Activated CD8-positive, alpha-beta T cell treated with anti-CD3 and anti-CD28 coated beads for 36 hours (primary cell): ENCODE data around the gene IARS1. TPM values are rescaled to one million over a fixed set of nuclear protein-coding genes. Genes with fewer than 3 reads are reported as not detected.
A peak's percentile ranks its signal among the peaks of the same experiment; 100 is the strongest.

ENCODE experiments used
- ATAC-seq: fragments of 200-7000 bp; cut with Tn5 transposase; one replicate; pipeline ENCODE4 v1.10.0; 2021; ENCODE audit warnings: mild to moderate bottlenecking, moderate library complexity
- CTCF ChIA-PET: fragments of 350-600 bp; sonication (Branson Sonifier 250); formaldehyde crosslinking; loops from one replicate; lab custom pipeline; 2021; ENCODE audit warnings: antibody characterized with exemption; lab: Charles Lee
- POLR2A ChIA-PET: fragments of 350-600 bp; sonication (Branson Sonifier 250); formaldehyde crosslinking; loops from one replicate; lab custom pipeline; 2021; ENCODE audit warnings: antibody characterized with exemption; lab: Charles Lee
- DNase-seq: peaks from one replicate; pipeline ENCODE4 v3.0.0-alpha.2; 2020
- H3K27ac Mint-ChIP-seq: one replicate; pipeline ENCODE4 v1.8.0; 2021; ENCODE audit warnings: mild to moderate bottlenecking, mixed read lengths
- H3K27me3 Mint-ChIP-seq: one replicate; pipeline ENCODE4 v1.8.0; 2021; ENCODE audit warnings: mixed read lengths
- H3K36me3 Mint-ChIP-seq: one replicate; pipeline ENCODE4 v1.8.0; 2021; ENCODE audit warnings: low read depth, mixed read lengths
- H3K4me1 Mint-ChIP-seq: one replicate; pipeline ENCODE4 v1.8.0; 2021; ENCODE audit warnings: low read depth, mixed read lengths
- H3K4me3 Mint-ChIP-seq: one replicate; pipeline ENCODE4 v1.8.0; 2021; ENCODE audit warnings: mild to moderate bottlenecking, moderate library complexity, mixed read lengths
- H3K9me3 Mint-ChIP-seq: one replicate; pipeline ENCODE4 v1.8.0; 2021; ENCODE audit warnings: mixed read lengths
- intact Hi-C: fragments of 100-400 bp; cut with micrococcal nuclease; formaldehyde crosslinking; loops from one replicate; pipeline ENCODE4 v1.10.0; 2022
- total RNA-seq, 2 experiments: library from RNA; stranded (reverse); gene quantifications; one replicate each; pipeline ENCODE4 v1.2.3, GENCODE V29; 2021
- TF ChIP-seq, protein P1 (sequence below): fragments of 200-600 bp; IDR thresholded peaks from one replicate; pipeline ENCODE4 v1.8.0; 2022; ENCODE audit warnings: antibody characterized with exemption, mild to moderate bottlenecking

IARS1 gene
- total RNA-seq, 2 experiments from 2014 or later, result 247 to 251 TPM

DNA sequence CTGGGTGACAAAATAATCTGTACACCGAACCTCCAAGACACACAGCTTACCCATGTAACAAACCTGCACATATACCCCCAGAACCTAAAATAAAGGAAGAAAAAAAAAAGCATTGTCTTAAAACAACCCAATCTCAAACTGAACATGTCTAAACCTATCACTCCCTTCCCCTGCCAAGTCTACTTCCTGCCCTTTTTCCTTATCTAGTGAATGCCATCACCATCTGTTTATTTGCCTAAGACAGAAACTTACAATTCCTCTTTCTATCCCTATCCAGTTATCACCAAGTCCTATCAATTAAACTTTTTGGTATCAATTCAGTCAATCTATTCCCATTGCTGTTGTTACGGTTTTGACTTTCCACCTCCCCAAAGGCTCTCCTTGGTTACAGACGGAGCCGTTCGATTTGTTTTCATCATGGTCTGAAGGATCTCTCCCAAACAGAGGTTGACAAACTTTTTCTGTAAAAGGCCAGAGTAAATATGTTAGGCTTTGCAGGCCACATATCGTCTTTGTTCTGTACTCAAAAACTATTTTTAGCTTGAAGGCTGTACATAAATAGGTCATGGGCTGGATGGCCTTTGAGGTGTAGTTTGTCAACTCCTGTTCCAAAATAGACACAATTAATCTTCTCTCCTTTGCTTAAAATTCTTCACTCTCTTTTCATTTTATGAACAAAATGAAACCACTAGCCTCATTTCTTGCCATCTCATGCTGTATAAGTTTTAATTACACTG, 19.6 kb upstream of the IARS1 start:
- H3K27ac Mint-ChIP-seq, result peak overlapping the region; percentile 31
- DNase-seq (no peak), ATAC-seq (no peak)
- CTCF ChIA-PET, result no interaction called here
- TF ChIP-seq, protein P1, sequence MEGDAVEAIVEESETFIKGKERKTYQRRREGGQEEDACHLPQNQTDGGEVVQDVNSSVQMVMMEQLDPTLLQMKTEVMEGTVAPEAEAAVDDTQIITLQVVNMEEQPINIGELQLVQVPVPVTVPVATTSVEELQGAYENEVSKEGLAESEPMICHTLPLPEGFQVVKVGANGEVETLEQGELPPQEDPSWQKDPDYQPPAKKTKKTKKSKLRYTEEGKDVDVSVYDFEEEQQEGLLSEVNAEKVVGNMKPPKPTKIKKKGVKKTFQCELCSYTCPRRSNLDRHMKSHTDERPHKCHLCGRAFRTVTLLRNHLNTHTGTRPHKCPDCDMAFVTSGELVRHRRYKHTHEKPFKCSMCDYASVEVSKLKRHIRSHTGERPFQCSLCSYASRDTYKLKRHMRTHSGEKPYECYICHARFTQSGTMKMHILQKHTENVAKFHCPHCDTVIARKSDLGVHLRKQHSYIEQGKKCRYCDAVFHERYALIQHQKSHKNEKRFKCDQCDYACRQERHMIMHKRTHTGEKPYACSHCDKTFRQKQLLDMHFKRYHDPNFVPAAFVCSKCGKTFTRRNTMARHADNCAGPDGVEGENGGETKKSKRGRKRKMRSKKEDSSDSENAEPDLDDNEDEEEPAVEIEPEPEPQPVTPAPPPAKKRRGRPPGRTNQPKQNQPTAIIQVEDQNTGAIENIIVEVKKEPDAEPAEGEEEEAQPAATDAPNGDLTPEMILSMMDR, result no peak
- H3K4me1 Mint-ChIP-seq, result peaks cover 34% of the 10 kb centered on the region
- POLR2A ChIA-PET, result interaction anchor here (0.5 to 1.8 kb wide), 5 partner anchors 12 to 78 kb away, joined by 3 to 4 read pairs (median 3); partner anchors contain the start of genes CENPP, IARS1 and NOL8
- H3K27me3 Mint-ChIP-seq, result no peaks in the 10 kb centered on the region
- no peaks in the 10 kb centered on the region for H3K9me3 Mint-ChIP-seq
- no peak overlapping the region for H3K4me3 Mint-ChIP-seq
- intact Hi-C loops, result no loop called here
- peaks cover 70% of the 10 kb centered on the region for H3K36me3 Mint-ChIP-seq

DNA sequence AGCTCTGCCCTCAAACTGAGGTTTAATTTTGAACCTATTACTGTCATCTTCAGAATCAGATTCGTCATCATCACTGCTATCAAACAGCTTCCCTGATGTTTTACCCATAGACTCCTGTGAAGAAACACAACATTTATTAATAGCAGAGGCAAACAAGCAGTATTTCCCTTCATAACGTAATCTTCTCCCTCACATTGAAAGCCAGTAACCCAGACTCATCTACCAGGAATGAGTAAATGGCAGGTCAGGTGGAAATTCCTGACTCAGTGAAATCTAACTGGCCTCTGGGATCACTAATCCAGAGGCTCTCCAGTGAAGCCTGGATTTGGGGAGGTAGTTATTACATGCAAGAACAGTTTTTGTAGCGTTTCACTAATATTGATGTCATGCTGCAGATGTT, 17.1 kb upstream of the IARS1 start:
- ChIA-PET CTCF (interaction anchor here (1.3 kb wide), 1 partner anchor 45 kb away, joined by 4 read pairs; no protein-coding TSS in a partner anchor), POLR2A (interaction anchor here (1.3 kb wide), 1 partner anchor 44 kb away, joined by 4 read pairs; no protein-coding TSS in a partner anchor)
- no peaks in the 10 kb centered on the region for H3K27me3 Mint-ChIP-seq
- intact Hi-C loops, result no loop called here
- ATAC-seq (no peak), DNase-seq (no peak)
- no peaks in the 10 kb centered on the region for H3K9me3 Mint-ChIP-seq
- H3K4me3 Mint-ChIP-seq, result no peak overlapping the region
- TF ChIP-seq, protein P1, result no peak
- peaks cover 32% of the 10 kb centered on the region for H3K4me1 Mint-ChIP-seq
- peaks cover 72% of the 10 kb centered on the region for H3K36me3 Mint-ChIP-seq
- H3K27ac Mint-ChIP-seq, result no peak overlapping the region

DNA sequence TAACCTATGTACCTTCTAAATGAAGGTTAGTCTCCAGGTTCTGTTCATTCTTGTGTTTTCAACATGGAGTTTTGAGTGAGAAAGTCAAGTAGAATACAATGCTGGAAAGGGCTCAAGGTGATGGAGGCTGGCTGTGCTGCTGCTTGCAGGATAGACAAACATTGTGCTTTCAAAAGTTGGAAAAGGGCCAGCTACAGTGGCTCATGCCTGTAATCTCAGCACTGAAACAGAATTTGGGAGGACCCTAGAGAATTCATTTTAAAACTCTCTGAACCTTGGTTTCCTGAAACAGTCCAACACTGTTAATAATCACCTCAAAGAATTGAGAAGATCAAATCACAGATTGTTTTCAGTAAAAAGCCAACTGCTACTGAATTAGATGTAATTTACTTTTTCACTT, 15.4 kb upstream of the IARS1 start:
- H3K4me1 Mint-ChIP-seq, result peaks cover 19% of the 10 kb centered on the region
- H3K36me3 Mint-ChIP-seq, result peaks cover 64% of the 10 kb centered on the region
- ChIA-PET CTCF (interaction anchor here (1.2 to 1.5 kb wide), 2 partner anchors 12 to 326 kb away, joined by 3 to 4 read pairs; no protein-coding TSS in a partner anchor), POLR2A (interaction anchor here (0.8 to 1.4 kb wide), 4 partner anchors 12 to 21 kb away, joined by 3 to 4 read pairs (median 3); partner anchors contain the start of genes CENPP and NOL8)
- H3K4me3 Mint-ChIP-seq, result no peak overlapping the region
- H3K9me3 Mint-ChIP-seq, result no peaks in the 10 kb centered on the region
- no peak for ATAC-seq
- TF ChIP-seq, protein P1, result no peak
- H3K27me3 Mint-ChIP-seq, result no peaks in the 10 kb centered on the region
- no peak for DNase-seq
- H3K27ac Mint-ChIP-seq, result no peak overlapping the region
- intact Hi-C loops, result no loop called here

DNA sequence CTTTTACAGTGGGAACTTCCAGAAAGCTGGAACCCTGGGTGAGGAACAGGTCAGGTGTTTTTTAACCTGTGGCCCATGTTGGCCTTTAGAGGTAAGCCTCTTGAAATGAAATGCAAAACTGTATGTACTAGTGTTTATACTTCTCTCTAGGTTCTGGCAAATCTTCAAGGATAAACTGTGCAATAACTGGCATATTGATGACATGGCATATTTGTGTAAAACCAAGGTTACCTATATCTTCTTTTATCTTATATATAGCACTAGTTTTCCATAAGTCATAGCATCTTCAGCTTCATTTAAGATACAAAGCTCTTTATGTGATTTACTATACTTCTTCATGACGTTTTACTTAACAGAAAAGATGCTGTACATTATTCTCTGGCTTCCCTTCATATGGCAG, 7.4 kb upstream of the IARS1 start:
- POLR2A ChIA-PET, result interaction anchor here (1.4 to 2.6 kb wide), 3 partner anchors 13 to 24 kb away, joined by 4 to 10 read pairs (median 4); partner anchors contain the start of genes CENPP and NOL8

More for the DNA sequence above, 7.4 kb upstream of the IARS1 start:
- CTCF ChIA-PET, result no interaction called here
- no peak overlapping the region for H3K27ac Mint-ChIP-seq
- H3K9me3 Mint-ChIP-seq, result no peaks in the 10 kb centered on the region
- TF ChIP-seq, protein P1, result no peak
- H3K4me1 Mint-ChIP-seq, result peaks cover 14% of the 10 kb centered on the region
- peaks cover 52% of the 10 kb centered on the region for H3K36me3 Mint-ChIP-seq
- intact Hi-C loops, result no loop called here
- ATAC-seq, result no peak
- H3K27me3 Mint-ChIP-seq, result no peaks in the 10 kb centered on the region
- H3K4me3 Mint-ChIP-seq, result no peak overlapping the region
- DNase-seq, result no peak
